Right atrium auricular region (tissue), 2 donors: Measurements from ENCODE around the gene SMTNL2. TPM values are rescaled to one million over a fixed set of nuclear protein-coding genes. Genes with fewer than 3 reads are reported as not detected.
"Not testable (repeated sequence)": the region's sequence is repeated elsewhere in the genome, so short reads cannot be mapped to it uniquely, and the experiment has no call there.

ENCODE experiments used
- DNase-seq: peaks from one replicate; pipeline ENCODE4 v3.0.0-alpha.2; 2019; ENCODE audit warnings: low spot score
- H3K27ac ChIP-seq, 2 donors: fragments of 200-600 bp; sonication (generic); 1 replicate in 1 of 2; 2 replicates in 1 of 2; pipeline ENCODE4 v1.5.1; 2016 to 2019
- H3K27me3 ChIP-seq, 2 donors: fragments of 200-600 bp; sonication (generic); one replicate each; pipeline versions ENCODE4 v1.5.1 to v1.6.0; 2017 to 2019
- H3K36me3 ChIP-seq: fragments of 200-600 bp; sonication (generic); one replicate; pipeline ENCODE4 v1.5.1; 2016
- H3K4me1 ChIP-seq, 2 donors: fragments of 200-600 bp; sonication (generic); one replicate each; pipeline versions ENCODE4 v1.5.1 to v1.6.0; 2017 to 2019
- H3K4me3 ChIP-seq, 2 donors: fragments of 200-600 bp; sonication (generic); 1 replicate in 1 of 2; 2 replicates in 1 of 2; pipeline ENCODE4 v1.5.1; 2017 to 2019; ENCODE audit warnings: mild to moderate bottlenecking in 1 of 2, moderate library complexity in 1 of 2
- H3K9me3 ChIP-seq, 2 donors: fragments of 200-600 bp; sonication (generic); one replicate each; pipeline ENCODE4 v1.5.1; 2019
- total RNA-seq, 2 donors: library from RNA; depleted of rRNA; stranded (reverse); fragments of >200 nt; gene quantifications; one replicate each; pipeline ENCODE4 v1.1.0, GENCODE V29; 2016
- TF ChIP-seq, protein P1 (sequence below), 2 donors: fragments of 200-600 bp; sonication (generic); IDR thresholded peaks; one replicate each; pipeline ENCODE4 v1.5.1; 2019; ENCODE audit warnings: antibody characterized with exemption in 2 of 2

SMTNL2 gene
- total RNA-seq, 2 donors from 2014 or later = 21.1 to 41.6 TPM

DNA sequence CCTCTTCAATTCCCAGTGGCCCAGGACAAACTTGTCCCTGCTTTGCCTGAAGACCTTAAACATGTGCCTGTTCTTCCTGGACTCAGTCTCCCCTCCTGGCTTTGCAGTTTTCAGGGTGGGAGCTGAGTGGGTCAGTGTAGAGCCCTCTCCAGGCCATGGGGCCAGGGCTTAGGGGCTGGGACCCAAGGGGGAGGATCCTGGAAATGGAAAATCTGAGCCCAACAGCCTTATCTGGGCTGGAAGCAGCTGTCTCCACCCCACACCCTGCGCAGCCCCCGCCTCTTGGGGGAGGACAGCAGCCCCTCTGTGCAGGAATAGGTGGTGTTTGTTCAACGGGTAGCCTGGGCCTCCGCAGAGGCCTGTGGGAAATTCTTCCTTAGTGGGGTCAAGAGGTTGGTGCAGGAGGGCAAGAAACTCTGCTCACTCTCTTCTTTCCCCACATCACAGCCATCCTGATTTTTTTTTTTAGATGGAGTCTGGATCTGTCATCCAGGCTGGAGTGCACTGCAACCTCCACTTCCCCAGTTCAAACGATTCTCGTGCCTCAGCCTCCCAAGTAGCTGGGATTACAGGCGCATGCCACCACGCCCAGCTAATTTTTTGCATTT, 6.8 kb upstream of the SMTNL2 start:
- H3K27me3 ChIP-seq = no peaks in the 10 kb centered on the region
- H3K4me3 ChIP-seq = no peak overlapping the region
- H3K4me1 ChIP-seq = no peaks in the 10 kb centered on the region
- H3K27ac ChIP-seq = no peak overlapping the region
- DNase-seq = no peak
- TF ChIP-seq, protein P1, sequence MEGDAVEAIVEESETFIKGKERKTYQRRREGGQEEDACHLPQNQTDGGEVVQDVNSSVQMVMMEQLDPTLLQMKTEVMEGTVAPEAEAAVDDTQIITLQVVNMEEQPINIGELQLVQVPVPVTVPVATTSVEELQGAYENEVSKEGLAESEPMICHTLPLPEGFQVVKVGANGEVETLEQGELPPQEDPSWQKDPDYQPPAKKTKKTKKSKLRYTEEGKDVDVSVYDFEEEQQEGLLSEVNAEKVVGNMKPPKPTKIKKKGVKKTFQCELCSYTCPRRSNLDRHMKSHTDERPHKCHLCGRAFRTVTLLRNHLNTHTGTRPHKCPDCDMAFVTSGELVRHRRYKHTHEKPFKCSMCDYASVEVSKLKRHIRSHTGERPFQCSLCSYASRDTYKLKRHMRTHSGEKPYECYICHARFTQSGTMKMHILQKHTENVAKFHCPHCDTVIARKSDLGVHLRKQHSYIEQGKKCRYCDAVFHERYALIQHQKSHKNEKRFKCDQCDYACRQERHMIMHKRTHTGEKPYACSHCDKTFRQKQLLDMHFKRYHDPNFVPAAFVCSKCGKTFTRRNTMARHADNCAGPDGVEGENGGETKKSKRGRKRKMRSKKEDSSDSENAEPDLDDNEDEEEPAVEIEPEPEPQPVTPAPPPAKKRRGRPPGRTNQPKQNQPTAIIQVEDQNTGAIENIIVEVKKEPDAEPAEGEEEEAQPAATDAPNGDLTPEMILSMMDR (IDR thresholded peaks at IDR 0.05) = no peak
- H3K36me3 ChIP-seq = no peaks in the 10 kb centered on the region
- H3K9me3 ChIP-seq = no peaks in the 10 kb centered on the region

DNA sequence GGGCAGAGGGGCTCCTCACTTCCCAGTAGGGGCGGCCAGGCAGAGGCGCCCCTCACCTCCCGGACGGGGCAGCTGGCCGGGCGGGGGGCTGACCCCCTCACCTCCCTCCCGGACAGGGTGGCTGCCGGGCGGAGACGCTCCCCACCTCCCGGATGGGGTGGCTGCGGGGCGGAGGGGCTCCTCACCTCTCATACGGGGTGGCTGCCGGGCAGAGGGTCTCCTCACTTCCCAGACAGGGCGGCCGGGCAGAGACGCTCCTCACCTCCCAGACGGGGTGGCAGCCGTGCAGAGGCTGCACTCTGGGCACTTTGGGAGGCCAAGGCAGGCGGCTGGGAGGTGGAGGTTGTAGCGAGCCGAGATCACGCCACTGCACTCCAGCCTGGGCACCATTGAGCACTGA, 6.0 kb upstream of the SMTNL2 start:
- H3K4me1 ChIP-seq, DNase-seq, H3K9me3 ChIP-seq, H3K4me3 ChIP-seq, H3K36me3 ChIP-seq, H3K27ac ChIP-seq, H3K27me3 ChIP-seq: not testable (repeated sequence)

DNA sequence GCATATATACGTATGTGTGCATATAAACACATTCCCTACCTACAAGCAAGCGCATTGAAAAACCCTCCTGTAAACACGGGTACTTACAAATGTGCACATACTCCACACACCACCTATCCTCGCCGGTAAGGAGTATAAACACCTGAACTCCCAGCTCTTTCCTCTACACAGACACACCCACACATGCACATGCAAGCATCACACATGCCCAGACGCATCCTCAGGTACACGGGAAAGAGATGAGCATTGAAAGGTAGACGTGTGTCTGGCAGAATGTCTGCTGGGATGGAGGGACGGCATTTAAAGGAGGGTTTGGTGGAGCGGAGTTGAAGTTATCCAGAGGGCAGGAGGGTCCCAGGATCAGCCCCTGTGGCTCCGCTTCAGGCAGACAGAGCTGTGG, 4.7 kb upstream of the SMTNL2 start:
- TF ChIP-seq, protein P1 (IDR thresholded peaks at IDR 0.05) = no peak
- DNase-seq = no peak
- Histone ChIP-seq H3K36me3 (no peaks in the 10 kb centered on the region), H3K27me3 (no peaks in the 10 kb centered on the region), H3K4me3 (no peak overlapping the region), H3K4me1 (peaks cover 0 to 15% of the 10 kb centered on the region in 2 donors), H3K9me3 (no peaks in the 10 kb centered on the region), H3K27ac (no peak overlapping the region)

GRCh38 chr17:4580291-4580690, 4.0 kb upstream of the SMTNL2 start:
- no peak overlapping the region for H3K27ac ChIP-seq
- H3K4me1 ChIP-seq = peaks cover 0 to 20% of the 10 kb centered on the region in 2 donors
- H3K9me3 ChIP-seq = no peaks in the 10 kb centered on the region
- TF ChIP-seq, protein P1 (IDR thresholded peaks at IDR 0.05) = no peak
- DNase-seq = no peak
- H3K27me3 ChIP-seq = no peaks in the 10 kb centered on the region
- no peaks in the 10 kb centered on the region for H3K36me3 ChIP-seq
- H3K4me3 ChIP-seq = no peak overlapping the region

- Histone ChIP-seq H3K4me1 (peaks cover 0 to 31% of the 10 kb centered on the region in 2 donors), H3K9me3 (no peaks in the 10 kb centered on the region), H3K4me3 (no peak overlapping the region), H3K27me3 (no peaks in the 10 kb centered on the region), H3K27ac (no peak overlapping the region), H3K36me3 (no peaks in the 10 kb centered on the region)
- TF ChIP-seq, protein P1 (IDR thresholded peaks at IDR 0.05) = no peak
- no peak for DNase-seq
Measured at GRCh38 chr17:4582101-4582501, 2.2 kb upstream of the SMTNL2 start.

- H3K27ac ChIP-seq = no peak overlapping the region
- H3K4me1 ChIP-seq = peaks cover 0 to 37% of the 10 kb centered on the region in 2 donors
- no peaks in the 10 kb centered on the region for H3K36me3 ChIP-seq
- no peaks in the 10 kb centered on the region for H3K27me3 ChIP-seq
- TF ChIP-seq, protein P1 (IDR thresholded peaks at IDR 0.05) = no peak
- no peaks in the 10 kb centered on the region for H3K9me3 ChIP-seq
- no peak overlapping the region for H3K4me3 ChIP-seq
- no peak for DNase-seq
Measured at GRCh38 chr17:4582691-4583090, 1.6 kb upstream of the SMTNL2 start.
